GM18499 (cell line): ENCODE measurements around the gene TBC1D22A.

Source experiments
- ATAC-seq: cut with Tn5 transposase; IDR thresholded peaks from one replicate; pipeline ENCODE4 v1.9.1; 2021; ENCODE audit warnings: moderate number of reproducible peaks; ENCODE audit not compliant: insufficient read depth, unreplicated experiment

The TBC1D22A gene

GRCh38 chr22:47151490-47151889 is 389.0 kb downstream of the TBC1D22A start:
- ATAC-seq, result no peak

- ATAC-seq, result no peak
Observed at GRCh38 chr22:47152236-47152635, 389.8 kb downstream of the TBC1D22A start.

- ATAC-seq, result no peak
Observed at GRCh38 chr22:47152938-47153337, 390.5 kb downstream of the TBC1D22A start.

- ATAC-seq, result no peak
Observed at GRCh38 chr22:47153854-47154525, 391.5 kb downstream of the TBC1D22A start.

- no peak for ATAC-seq
Observed at GRCh38 chr22:47154621-47155081, 392.2 kb downstream of the TBC1D22A start.

- no peak for ATAC-seq
Observed at GRCh38 chr22:47155131-47155885, 392.9 kb downstream of the TBC1D22A start.

- no peak for ATAC-seq
Observed at GRCh38 chr22:47155912-47156311, 393.5 kb downstream of the TBC1D22A start.

- no peak for ATAC-seq
Observed at GRCh38 chr22:47156352-47157092, 394.1 kb downstream of the TBC1D22A start.

- no peak for ATAC-seq
Observed at GRCh38 chr22:47157093-47157420, 394.6 kb downstream of the TBC1D22A start.

- ATAC-seq, result no peak
Observed at GRCh38 chr22:47157486-47158270, 395.2 kb downstream of the TBC1D22A start.

GRCh38 chr22:47158457-47158856 is 396.0 kb downstream of the TBC1D22A start:
- ATAC-seq, result no peak

GRCh38 chr22:47159592-47159991 is 397.1 kb downstream of the TBC1D22A start:
- no peak for ATAC-seq

- ATAC-seq, result no peak
Observed at GRCh38 chr22:47160141-47160541, 397.7 kb downstream of the TBC1D22A start.

- no peak for ATAC-seq
Observed at GRCh38 chr22:47160781-47161520, 398.5 kb downstream of the TBC1D22A start.

- ATAC-seq, result no peak
Observed at GRCh38 chr22:47161631-47162030, 399.2 kb downstream of the TBC1D22A start.

GRCh38 chr22:47162865-47163264 is 400.4 kb downstream of the TBC1D22A start:
- ATAC-seq, result no peak

- no peak for ATAC-seq
Observed at GRCh38 chr22:47163481-47163855, 401.0 kb downstream of the TBC1D22A start.

- no peak for ATAC-seq
Observed at GRCh38 chr22:47163856-47164513, 401.5 kb downstream of the TBC1D22A start.
